Activated naive CD4-positive, alpha-beta T cell treated with anti-CD3 and anti-CD28 coated beads for 36 hours (primary cell): Measurements from ENCODE around the gene ITGAD. TPM values are rescaled to one million over a fixed set of nuclear protein-coding genes. Genes with fewer than 3 reads are reported as not detected.
"Not testable (repeated sequence)": the region's sequence is repeated elsewhere in the genome, so short reads cannot be mapped to it uniquely, and the experiment has no call there.

Source experiments
- CTCF ChIA-PET: fragments of 350-600 bp; sonication (Branson Sonifier 250); formaldehyde crosslinking; loops from one replicate; lab custom pipeline; 2021; ENCODE audit warnings: antibody characterized with exemption; lab: Charles Lee
- DNase-seq: peaks from one replicate; pipeline ENCODE4 v3.0.0-alpha.2; 2020
- H3K27ac Mint-ChIP-seq: one replicate; pipeline ENCODE4 v1.8.0; 2021; ENCODE audit warnings: mild to moderate bottlenecking, mixed read lengths
- H3K27me3 Mint-ChIP-seq: one replicate; pipeline ENCODE4 v1.8.0; 2021; ENCODE audit warnings: low read depth, mixed read lengths
- H3K36me3 Mint-ChIP-seq: one replicate; pipeline ENCODE4 v1.8.0; 2021; ENCODE audit warnings: low read depth, mixed read lengths
- H3K4me1 Mint-ChIP-seq: one replicate; pipeline ENCODE4 v1.8.0; 2021; ENCODE audit warnings: low read depth, mixed read lengths
- H3K4me3 Mint-ChIP-seq: one replicate; pipeline ENCODE4 v1.8.0; 2021; ENCODE audit warnings: mild to moderate bottlenecking, moderate library complexity, mixed read lengths
- H3K9me3 Mint-ChIP-seq: one replicate; pipeline ENCODE4 v1.8.0; 2021; ENCODE audit warnings: mixed read lengths
- intact Hi-C: fragments of 100-400 bp; cut with micrococcal nuclease; formaldehyde crosslinking; loops from one replicate; pipeline ENCODE4 v1.15.1; 2023
- total RNA-seq, 2 experiments: library from RNA; stranded (reverse); gene quantifications; one replicate each; pipeline ENCODE4 v1.2.3, GENCODE V29; 2021

Gene ITGAD
- total RNA-seq, 2 experiments from 2014 or later = not detected

DNA sequence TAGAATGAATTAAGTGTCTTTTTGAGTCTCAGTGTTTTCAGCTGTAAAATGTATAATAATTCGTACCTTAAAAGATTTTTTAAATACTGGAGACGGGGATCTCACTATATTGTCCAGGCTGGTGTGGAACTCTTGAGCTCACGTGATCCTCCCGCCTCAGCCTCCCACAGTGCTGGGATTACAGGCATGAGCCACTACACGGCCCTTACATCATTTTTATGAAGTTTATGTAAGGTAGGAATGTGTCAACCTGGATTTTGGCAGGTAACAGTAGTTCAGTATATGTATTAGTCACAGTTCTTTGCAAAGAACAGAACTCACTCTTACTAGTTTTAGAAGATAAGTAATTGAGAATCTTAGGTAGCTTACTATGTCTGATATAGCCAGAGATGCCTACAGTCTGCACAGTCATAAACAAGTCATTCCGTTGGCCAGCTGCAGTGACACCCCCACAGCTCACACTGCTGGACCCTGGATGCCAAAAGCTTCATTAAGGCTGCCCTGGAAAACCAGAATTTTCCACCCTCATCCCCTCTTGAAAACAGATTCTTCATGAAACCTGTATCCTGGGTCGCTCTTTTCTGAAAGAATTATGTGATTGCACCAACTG, 35.6 kb downstream of the ITGAD start:
- CTCF ChIA-PET = interaction anchor here (0.6 to 1.2 kb wide), 2 partner anchors 17 to 185 kb away, joined by 3 to 4 read pairs; no protein-coding TSS in a partner anchor
- Mint-ChIP-seq H3K4me3 (no peak overlapping the region), H3K27me3 (peaks cover 5% of the 10 kb centered on the region), H3K36me3 (no peaks in the 10 kb centered on the region), H3K4me1 (peaks cover 6% of the 10 kb centered on the region), H3K9me3 (no peaks in the 10 kb centered on the region), H3K27ac (no peak overlapping the region)
- DNase-seq = no peak
- intact Hi-C loops = no loop called here

DNA sequence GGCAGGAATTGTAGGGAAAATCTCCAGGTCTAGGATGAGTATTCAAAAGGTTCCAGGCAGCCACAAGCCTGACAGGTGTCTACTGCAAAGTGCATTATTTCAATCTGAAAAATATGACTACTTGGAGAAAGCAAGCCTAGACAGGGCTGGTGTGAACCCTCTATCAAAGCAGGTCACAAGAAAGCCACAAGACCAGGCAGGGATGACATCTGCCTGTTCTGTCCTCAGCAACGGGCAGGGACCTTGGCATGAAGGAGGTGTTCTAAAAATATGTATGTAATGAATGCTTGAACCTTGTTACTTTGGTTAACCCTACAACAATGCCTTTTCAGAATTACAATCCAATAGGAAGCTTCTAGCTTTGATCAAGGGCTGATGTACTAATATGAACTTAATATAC, 36.2 kb downstream of the ITGAD start:
- H3K9me3 Mint-ChIP-seq = no peaks in the 10 kb centered on the region
- DNase-seq = no peak
- no peak overlapping the region for H3K27ac Mint-ChIP-seq
- H3K4me3 Mint-ChIP-seq = no peak overlapping the region
- no peaks in the 10 kb centered on the region for H3K36me3 Mint-ChIP-seq
- intact Hi-C loops = no loop called here
- H3K4me1 Mint-ChIP-seq = peaks cover 6% of the 10 kb centered on the region
- CTCF ChIA-PET = interaction anchor here (0.6 to 1.2 kb wide), 2 partner anchors 16 to 186 kb away, joined by 3 to 4 read pairs; no protein-coding TSS in a partner anchor
- peaks cover 5% of the 10 kb centered on the region for H3K27me3 Mint-ChIP-seq

GRCh38 chr16:31429796-31430195, 36.7 kb downstream of the ITGAD start:
- DNase-seq = no peak
- no peaks in the 10 kb centered on the region for H3K36me3 Mint-ChIP-seq
- peaks cover 5% of the 10 kb centered on the region for H3K27me3 Mint-ChIP-seq
- H3K27ac Mint-ChIP-seq = no peak overlapping the region
- H3K4me1 Mint-ChIP-seq = peaks cover 6% of the 10 kb centered on the region
- intact Hi-C loops = no loop called here
- CTCF ChIA-PET = no interaction called here
- H3K9me3 Mint-ChIP-seq = no peaks in the 10 kb centered on the region
- no peak overlapping the region for H3K4me3 Mint-ChIP-seq

DNA sequence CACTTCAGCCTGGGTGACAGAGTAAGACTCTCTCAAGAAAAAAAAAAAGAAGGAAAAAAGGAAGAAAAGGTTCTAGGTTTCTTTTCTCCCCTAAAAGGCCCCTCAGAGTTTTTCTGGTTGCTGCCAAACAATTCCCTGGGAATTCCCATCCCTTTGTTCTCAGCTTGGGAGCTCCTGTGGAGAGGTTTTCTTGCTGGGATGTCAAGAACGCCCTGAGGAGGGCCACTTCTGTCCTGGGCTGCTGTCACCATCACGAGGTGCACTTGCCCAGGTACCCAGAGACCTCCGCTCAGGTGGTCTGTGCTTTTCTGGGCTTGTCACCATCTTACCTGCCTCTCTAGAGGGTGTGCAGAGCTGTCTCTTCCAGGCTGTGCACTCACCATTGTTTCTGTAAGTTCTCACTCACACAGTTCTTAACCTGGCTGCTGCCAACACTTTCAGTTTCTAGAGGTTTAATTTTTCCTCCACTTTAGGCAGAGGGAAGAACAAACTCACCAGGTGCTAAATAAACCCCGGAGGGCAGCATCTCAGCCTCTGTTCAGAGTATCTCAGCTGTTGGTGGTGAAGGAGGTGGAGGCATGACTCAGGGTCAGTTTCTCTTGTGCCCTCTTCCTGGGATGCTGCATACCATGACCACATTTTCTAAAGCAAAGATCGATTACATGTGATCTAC, 37.4 kb downstream of the ITGAD start:
- H3K36me3 Mint-ChIP-seq = no peaks in the 10 kb centered on the region
- DNase-seq = no peak
- H3K4me1 Mint-ChIP-seq = peaks cover 6% of the 10 kb centered on the region
- CTCF ChIA-PET = interaction anchor here (0.6 to 0.8 kb wide), 2 partner anchors 12 to 793 kb away, joined by 3 read pairs; partner anchors contain the start of gene ZNF843
- no peaks in the 10 kb centered on the region for H3K9me3 Mint-ChIP-seq
- no peak overlapping the region for H3K27ac Mint-ChIP-seq
- H3K27me3 Mint-ChIP-seq = peaks cover 3% of the 10 kb centered on the region
- H3K4me3 Mint-ChIP-seq = no peak overlapping the region
- intact Hi-C loops = no loop called here

GRCh38 chr16:31435341-31436220, 42.4 kb downstream of the ITGAD start:
- Mint-ChIP-seq H3K27ac (no peak overlapping the region), H3K4me3 (no peak overlapping the region), H3K36me3 (no peaks in the 10 kb centered on the region), H3K9me3 (no peaks in the 10 kb centered on the region), H3K27me3 (no peaks in the 10 kb centered on the region), H3K4me1 (peaks cover 8% of the 10 kb centered on the region)
- no peak for DNase-seq
- CTCF ChIA-PET = interaction anchor here (1.2 kb wide), 1 partner anchor 20 kb away, joined by 4 read pairs; no protein-coding TSS in a partner anchor
- intact Hi-C loops = no loop called here

DNA sequence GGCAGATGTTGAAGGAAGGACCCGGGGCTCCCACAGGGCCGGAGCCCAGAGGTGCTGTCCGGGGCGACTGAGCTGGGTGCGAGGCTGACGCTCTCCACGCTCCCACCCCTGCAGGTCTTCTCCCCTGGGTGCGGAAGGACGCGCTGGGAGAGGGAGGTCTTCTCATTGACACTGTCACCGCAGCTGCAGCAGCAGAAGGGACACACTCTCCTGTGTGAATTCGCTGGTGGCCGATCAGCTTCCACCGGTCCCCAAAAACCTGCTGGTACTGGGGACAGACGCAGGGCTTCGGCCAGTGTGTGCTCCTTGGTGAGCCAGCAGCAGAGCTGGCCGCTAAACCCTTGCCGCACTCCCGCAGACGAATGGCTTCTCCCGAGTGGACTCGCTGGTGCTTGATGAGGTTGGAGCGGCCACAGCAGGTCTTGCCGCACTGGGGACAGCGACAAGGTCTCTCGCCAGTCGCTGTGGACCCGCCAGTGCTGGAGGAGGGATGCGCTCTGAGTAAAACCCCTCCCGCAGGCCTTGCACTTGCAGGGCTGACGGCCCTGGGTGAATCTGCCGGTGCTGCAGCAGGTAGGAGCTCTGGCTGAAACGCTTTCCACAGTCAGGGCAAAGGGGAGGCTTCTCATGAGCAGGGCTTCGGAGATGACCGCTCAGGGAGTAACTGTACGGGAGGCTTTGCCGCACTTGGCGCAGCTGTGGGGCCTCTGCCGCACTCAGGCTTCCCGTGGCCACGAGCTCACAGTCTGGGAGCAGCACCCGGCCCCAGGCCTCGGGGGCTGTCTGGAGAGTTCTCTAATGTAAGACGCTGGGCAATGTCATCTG, 43.3 kb downstream of the ITGAD start:
- Mint-ChIP-seq H3K4me3 (no peak overlapping the region), H3K27me3 (no peaks in the 10 kb centered on the region), H3K27ac (no peak overlapping the region), H3K4me1 (peaks cover 5% of the 10 kb centered on the region), H3K36me3 (no peaks in the 10 kb centered on the region), H3K9me3 (no peaks in the 10 kb centered on the region)
- DNase-seq = no peak
- CTCF ChIA-PET = interaction anchor here (0.6 kb wide), 1 partner anchor 406 kb away, joined by 3 read pairs; no protein-coding TSS in a partner anchor
- intact Hi-C loops = no loop called here

- H3K4me1 Mint-ChIP-seq = peaks cover 9% of the 10 kb centered on the region
- no peaks in the 10 kb centered on the region for H3K27me3 Mint-ChIP-seq
- no peak overlapping the region for H3K4me3 Mint-ChIP-seq
These were observed 45.3 kb downstream of the ITGAD start for GRCh38 chr16:31438414-31438813.

DNA sequence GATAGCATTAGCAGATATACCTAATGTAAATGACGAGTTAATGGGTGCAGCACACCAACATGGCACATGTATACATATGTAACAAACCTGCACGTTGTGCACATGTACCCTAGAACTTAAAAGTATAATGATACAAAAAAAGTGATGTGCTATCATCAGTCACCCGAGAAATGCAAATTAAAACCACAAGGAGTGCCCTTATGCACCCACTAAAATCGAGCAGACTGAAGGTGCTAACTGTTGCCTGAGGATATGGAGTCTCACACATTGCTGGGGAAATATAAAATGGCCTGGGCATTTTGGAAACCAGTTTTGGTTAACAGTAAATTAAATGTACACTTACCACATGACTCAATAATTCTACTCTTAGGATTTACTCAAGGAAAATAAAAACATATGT, 45.9 kb downstream of the ITGAD start:
- H3K27me3 Mint-ChIP-seq, H3K4me1 Mint-ChIP-seq, intact Hi-C loops, DNase-seq, H3K27ac Mint-ChIP-seq, H3K9me3 Mint-ChIP-seq, H3K4me3 Mint-ChIP-seq, CTCF ChIA-PET, H3K36me3 Mint-ChIP-seq: not testable (repeated sequence)

More at GRCh38 chr16:31438414-31438813, 45.3 kb downstream of the ITGAD start:
- H3K9me3 Mint-ChIP-seq = no peaks in the 10 kb centered on the region
- H3K27ac Mint-ChIP-seq = no peak overlapping the region
- intact Hi-C loops = no loop called here
- CTCF ChIA-PET = no interaction called here
- no peaks in the 10 kb centered on the region for H3K36me3 Mint-ChIP-seq
- no peak for DNase-seq

DNA sequence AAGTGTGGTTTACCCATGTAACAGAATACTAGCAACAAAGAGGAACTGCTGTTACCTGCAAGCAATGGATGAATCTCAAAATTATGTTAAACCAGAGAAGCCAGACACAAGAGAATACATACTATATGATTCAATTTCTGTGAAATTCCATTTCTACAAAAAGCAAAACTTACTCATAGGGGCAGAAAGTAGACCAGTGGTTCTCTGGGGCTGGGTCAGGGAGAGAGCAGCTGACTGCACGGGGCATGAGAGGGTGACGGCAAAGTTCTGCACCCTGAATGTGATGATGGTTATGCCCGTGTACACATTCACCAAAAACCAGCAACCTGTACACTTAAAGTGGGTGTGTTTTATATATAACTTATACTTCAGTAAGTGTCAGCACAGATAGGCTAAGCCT, 46.4 kb downstream of the ITGAD start:
- intact Hi-C loops = no loop called here
- Mint-ChIP-seq H3K27ac (no peak overlapping the region), H3K4me3 (no peak overlapping the region), H3K9me3 (no peaks in the 10 kb centered on the region), H3K4me1 (peaks cover 9% of the 10 kb centered on the region), H3K27me3 (no peaks in the 10 kb centered on the region), H3K36me3 (no peaks in the 10 kb centered on the region)
- DNase-seq = no peak
- CTCF ChIA-PET = no interaction called here

DNA sequence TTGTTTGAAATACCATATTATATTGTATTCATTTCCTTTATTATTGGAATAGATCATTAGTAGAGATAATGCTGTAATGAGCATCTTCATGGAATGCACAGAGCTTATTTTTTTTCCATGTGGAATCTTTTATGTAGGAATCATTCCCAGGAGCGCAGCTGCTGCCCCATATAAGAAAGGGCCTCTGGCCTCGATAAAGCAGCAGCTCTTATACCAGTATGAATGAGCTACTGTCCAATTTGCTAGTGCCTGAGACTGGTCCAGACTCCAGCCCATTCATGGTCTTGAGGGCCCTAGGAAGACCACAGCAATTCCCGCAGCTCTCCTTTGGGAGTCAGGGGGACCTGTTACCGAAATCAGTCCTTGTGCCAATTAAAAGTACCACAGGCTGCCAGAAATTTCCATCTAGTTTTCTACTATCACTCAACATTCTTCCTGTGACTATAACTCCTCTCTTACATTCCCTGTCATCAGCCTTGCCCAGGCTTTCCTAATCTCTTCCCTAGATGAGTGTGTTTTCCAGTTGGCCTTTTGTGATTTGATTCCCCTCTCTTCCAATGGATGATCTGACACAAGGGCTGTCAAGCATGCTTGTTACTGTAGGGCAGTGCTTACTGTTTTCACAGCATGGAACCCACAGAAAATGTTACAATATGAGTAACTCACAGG, 47.5 kb downstream of the ITGAD start:
- H3K4me3 Mint-ChIP-seq = no peak overlapping the region

DNA sequence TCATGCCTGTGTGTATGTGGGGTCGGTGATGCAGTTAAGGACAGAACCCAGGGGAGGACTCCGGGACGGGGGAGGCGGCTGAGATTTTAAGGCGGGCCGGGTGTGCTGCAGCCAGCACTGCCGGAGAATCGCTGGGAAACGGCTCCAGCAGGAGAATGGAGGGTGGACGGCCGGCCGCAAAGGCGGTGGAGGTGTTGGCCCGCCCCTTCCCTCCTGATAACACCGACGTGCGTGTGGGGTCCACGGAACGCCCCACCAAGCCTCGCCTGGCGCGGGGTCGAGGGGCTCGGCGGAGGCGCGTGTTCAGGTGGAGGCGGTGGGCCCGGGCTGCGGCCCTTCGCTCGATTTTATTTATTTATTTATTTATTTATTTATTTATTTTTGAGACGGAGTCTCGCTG, 48.8 kb downstream of the ITGAD start:
- H3K4me3 Mint-ChIP-seq = peak overlapping the region; percentile 71
- CTCF ChIA-PET = interaction anchor here (0.7 to 3.4 kb wide), 7 partner anchors 10 to 457 kb away, joined by 3 to 14 read pairs (median 3); partner anchors contain the start of gene HSD3B7

More for the DNA sequence above, 47.5 kb downstream of the ITGAD start:
- H3K27ac Mint-ChIP-seq = no peak overlapping the region
- H3K9me3 Mint-ChIP-seq = no peaks in the 10 kb centered on the region
- intact Hi-C loops = loop anchor here (5.0 to 10.0 kb wide), 4 partner anchors 58 to 238 kb away; partner anchors contain the start of gene PYCARD
- no peaks in the 10 kb centered on the region for H3K36me3 Mint-ChIP-seq
- DNase-seq = no peak
- CTCF ChIA-PET = no interaction called here
- H3K27me3 Mint-ChIP-seq = no peaks in the 10 kb centered on the region
- H3K4me1 Mint-ChIP-seq = peaks cover 9% of the 10 kb centered on the region

More for the DNA sequence above, 48.8 kb downstream of the ITGAD start:
- peaks cover 9% of the 10 kb centered on the region for H3K4me1 Mint-ChIP-seq
- no peak overlapping the region for H3K27ac Mint-ChIP-seq
- no peaks in the 10 kb centered on the region for H3K27me3 Mint-ChIP-seq
- no peaks in the 10 kb centered on the region for H3K9me3 Mint-ChIP-seq
- intact Hi-C loops = loop anchor here (5.0 to 10.0 kb wide), 4 partner anchors 60 to 240 kb away; partner anchors contain the start of gene PYCARD
- no peak for DNase-seq
- H3K36me3 Mint-ChIP-seq = no peaks in the 10 kb centered on the region
